Breast epithelium (tissue), 4 donors: ENCODE measurements around the gene CLHC1. TPM values are rescaled to one million over a fixed set of nuclear protein-coding genes. Genes with fewer than 3 reads are reported as not detected.

Experiments used
- DNase-seq, 2 donors: peaks; one replicate each; pipeline ENCODE4 v3.0.0-alpha.2; 2019; ENCODE audit warnings: low spot score in 2 of 2
- H3K27ac ChIP-seq, 2 donors: fragments of 200-600 bp; sonication (generic) in 1 of 2; one replicate each; pipeline ENCODE4 v1.5.1; 2016 to 2019; ENCODE audit warnings: mild to moderate bottlenecking in 1 of 2
- H3K27me3 ChIP-seq, 2 donors: fragments of 200-600 bp; sonication (generic) in 1 of 2; one replicate each; pipeline versions ENCODE4 v1.5.1 to v1.6.0; 2017 to 2019; ENCODE audit warnings: control low read depth in 1 of 2, mild to moderate bottlenecking in 1 of 2
- H3K36me3 ChIP-seq: fragments of 200-600 bp; one replicate; pipeline ENCODE4 v1.5.1; 2019
- H3K4me1 ChIP-seq, 2 donors: fragments of 200-600 bp; sonication (generic); one replicate each; pipeline ENCODE4 v1.5.1; 2016 to 2019; ENCODE audit warnings: control low read depth in 1 of 2
- H3K4me3 ChIP-seq, 3 donors: fragments of 200-600 bp; sonication (generic); 1 replicate in 2 of 3; 2 replicates in 1 of 3; pipeline ENCODE4 v1.5.1; 2016 to 2019; ENCODE audit warnings: mild to moderate bottlenecking in 3 of 3, moderate library complexity in 2 of 3
- H3K9me3 ChIP-seq, 2 donors: fragments of 200-600 bp; sonication (generic) in 1 of 2; one replicate each; pipeline ENCODE4 v1.5.1; 2016 to 2019; ENCODE audit warnings: control low read depth in 1 of 2
- CTCF ChIP-seq, 3 donors: fragments of 450-650 bp; IDR thresholded peaks; one replicate each; pipeline ENCODE4 v1.5.1; 2016 to 2017; ENCODE audit warnings: antibody characterized with exemption in 3 of 3, mild to moderate bottlenecking in 3 of 3, moderate library complexity in 3 of 3
- POLR2A ChIP-seq: fragments of 450-650 bp; IDR thresholded peaks from one replicate; pipeline ENCODE4 v1.6.1; 2016; ENCODE audit warnings: antibody characterized with exemption, mild to moderate bottlenecking, moderate library complexity
- POLR2AphosphoS5 ChIP-seq, 3 donors: sonication (generic); formaldehyde crosslinking; IDR thresholded peaks; one replicate each; pipeline ENCODE4 v1.6.1; 2017; ENCODE audit warnings: antibody characterized with exemption in 3 of 3
- intact Hi-C: fragments of 100-400 bp; cut with DNase I; formaldehyde crosslinking; loops from one replicate; pipeline ENCODE4 v1.15.1; 2023; ENCODE audit warnings: low total_unique reads
- total RNA-seq, 3 donors: library from RNA; depleted of rRNA; stranded (reverse); fragments of >200 nt; gene quantifications; one replicate each; pipeline ENCODE4 v1.1.0, GENCODE V29; 2016

The CLHC1 gene
- total RNA-seq, 3 donors from 2014 or later, result 3.5 to 20.8 (median 17.7) TPM

GRCh38 chr2:55156326-55156725, 75.8 kb downstream of the CLHC1 start:
- Histone ChIP-seq H3K4me1 (peaks cover 0 to 10% of the 10 kb centered on the region in 2 donors), H3K27ac (peak overlapping the region; percentile 80 to 86), H3K36me3 (no peaks in the 10 kb centered on the region), H3K4me3 (no peak overlapping the region), H3K9me3 (no peaks in the 10 kb centered on the region), H3K27me3 (no peaks in the 10 kb centered on the region)
- intact Hi-C loops, result no loop called here
- no peak for DNase-seq
- no peak for TF ChIP-seq POLR2A
- no peak for TF ChIP-seq CTCF (IDR thresholded peaks at IDR 0.05)
- TF ChIP-seq POLR2AphosphoS5 (IDR thresholded peaks at IDR 0.05), result no peak

- no peak for TF ChIP-seq POLR2AphosphoS5 (IDR thresholded peaks at IDR 0.05)
- no peak overlapping the region for H3K4me3 ChIP-seq
- peak overlapping the region; percentile 80 to 86 for H3K27ac ChIP-seq
- no peaks in the 10 kb centered on the region for H3K27me3 ChIP-seq
- no peak for DNase-seq
- intact Hi-C loops, result no loop called here
- peaks cover 0 to 10% of the 10 kb centered on the region in 2 donors for H3K4me1 ChIP-seq
- no peaks in the 10 kb centered on the region for H3K9me3 ChIP-seq
- H3K36me3 ChIP-seq, result no peaks in the 10 kb centered on the region
These were observed 76.3 kb downstream of the CLHC1 start for GRCh38 chr2:55155764-55156281.

- H3K27ac ChIP-seq, result peak overlapping the region; percentile 80 to 86
- no peaks in the 10 kb centered on the region for H3K27me3 ChIP-seq
- no peak overlapping the region for H3K4me3 ChIP-seq
- DNase-seq, result no peak
- H3K9me3 ChIP-seq, result no peaks in the 10 kb centered on the region
- TF ChIP-seq CTCF (IDR thresholded peaks at IDR 0.05), result no peak
- intact Hi-C loops, result no loop called here
- peaks cover 0 to 10% of the 10 kb centered on the region in 2 donors for H3K4me1 ChIP-seq
- H3K36me3 ChIP-seq, result no peaks in the 10 kb centered on the region
These were observed 76.9 kb downstream of the CLHC1 start for GRCh38 chr2:55155206-55155605.

GRCh38 chr2:55154525-55155030, 77.5 kb downstream of the CLHC1 start:
- Histone ChIP-seq H3K27ac (peak overlapping the region; percentile 80 to 86), H3K27me3 (no peaks in the 10 kb centered on the region), H3K4me1 (peaks cover 0 to 10% of the 10 kb centered on the region in 2 donors), H3K4me3 (no peak overlapping the region), H3K36me3 (no peaks in the 10 kb centered on the region), H3K9me3 (no peaks in the 10 kb centered on the region)
- DNase-seq, result no peak
- intact Hi-C loops, result no loop called here
- TF ChIP-seq POLR2AphosphoS5 (IDR thresholded peaks at IDR 0.05), result no peak
- no peak for TF ChIP-seq POLR2A
- no peak for TF ChIP-seq CTCF (IDR thresholded peaks at IDR 0.05)

GRCh38 chr2:55153584-55154299, 78.4 kb downstream of the CLHC1 start:
- TF ChIP-seq POLR2AphosphoS5 (IDR thresholded peaks at IDR 0.05) (no peak), POLR2A (no peak), CTCF (IDR thresholded peaks at IDR 0.05) (no peak)
- Histone ChIP-seq H3K4me1 (peaks cover 0 to 10% of the 10 kb centered on the region in 2 donors), H3K4me3 (no peak overlapping the region), H3K27ac (peak overlapping the region; percentile 80 to 86), H3K27me3 (no peaks in the 10 kb centered on the region), H3K9me3 (no peaks in the 10 kb centered on the region), H3K36me3 (no peaks in the 10 kb centered on the region)
- intact Hi-C loops, result no loop called here
- DNase-seq, result no peak
